Medulla oblongata (tissue), 1 donor: ENCODE results near the gene PPP1R37.
A peak's percentile ranks its signal among the peaks of the same experiment; 100 is the strongest.

ENCODE experiments used
- DNase-seq: peaks from one replicate; pipeline ENCODE4 v3.0.0-alpha.2; 2015; ENCODE audit errors: extremely low spot score

The PPP1R37 gene

DNA sequence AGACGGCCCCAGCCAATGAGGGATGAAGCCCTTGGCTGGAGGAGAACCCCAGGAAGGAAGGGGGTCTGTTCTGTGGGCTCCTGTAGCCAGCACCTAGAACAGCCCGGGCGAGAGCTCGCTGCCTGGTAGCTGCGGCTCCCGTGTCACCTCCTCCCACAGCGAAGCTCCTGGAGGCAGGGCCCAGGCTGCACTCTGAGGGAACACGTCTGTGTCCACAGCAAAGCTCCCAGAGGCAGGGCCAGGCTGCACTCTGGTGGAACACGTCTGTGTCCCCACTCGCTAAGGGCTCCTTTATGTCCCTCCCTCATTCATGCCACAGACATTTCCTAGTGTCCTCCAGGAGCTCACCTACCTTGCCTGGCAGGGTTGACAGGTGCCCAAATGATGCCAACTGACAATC, 76.6 kb downstream of the PPP1R37 start:
- no peak for DNase-seq

DNA sequence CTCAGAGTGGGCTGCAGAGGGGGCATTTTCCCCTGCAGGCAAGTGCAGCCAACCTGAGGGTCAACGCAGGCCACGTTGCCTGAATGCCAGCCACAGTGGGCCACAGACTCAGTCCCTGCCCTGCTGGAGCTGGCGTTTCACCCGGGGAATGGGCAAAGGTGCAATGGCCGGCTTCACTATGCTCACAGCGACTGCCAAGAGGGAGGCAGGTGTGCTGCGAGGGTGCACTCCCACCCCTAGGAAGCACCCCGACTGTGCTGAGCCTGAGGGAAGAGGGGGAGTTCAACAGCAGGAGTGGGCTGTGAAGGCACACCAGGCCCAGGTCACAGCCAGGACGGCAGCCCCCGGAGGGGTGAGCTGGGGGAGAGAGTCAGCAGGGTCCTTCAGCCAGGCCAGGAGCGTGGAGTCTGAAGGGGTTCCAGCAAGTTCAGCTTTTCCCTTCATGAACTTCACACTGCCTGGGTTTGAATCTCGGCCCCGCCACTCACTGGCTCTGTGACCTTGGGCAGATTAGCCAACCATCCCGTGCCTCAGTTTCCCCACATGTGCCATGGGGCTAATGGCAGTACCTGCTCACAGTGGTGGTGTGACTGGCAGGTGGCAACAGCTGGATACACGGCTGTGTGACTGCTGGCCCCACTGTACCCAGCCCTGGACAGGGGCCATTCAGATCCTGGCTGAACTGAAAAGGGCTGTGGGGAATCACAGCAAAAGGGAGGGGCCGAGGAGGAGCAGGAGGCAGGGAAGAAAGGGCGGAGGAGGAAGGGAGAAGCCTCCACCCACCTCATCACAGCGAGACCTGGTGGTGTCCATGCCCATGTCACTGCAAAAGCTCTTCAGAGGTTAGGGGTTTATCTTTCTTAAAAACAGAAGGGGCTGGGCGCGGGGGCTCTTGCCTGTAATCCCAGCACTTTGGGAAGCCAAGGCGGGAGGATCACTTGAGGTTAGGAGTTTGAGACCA, 77.4 kb downstream of the PPP1R37 start:
- no peak for DNase-seq

DNA sequence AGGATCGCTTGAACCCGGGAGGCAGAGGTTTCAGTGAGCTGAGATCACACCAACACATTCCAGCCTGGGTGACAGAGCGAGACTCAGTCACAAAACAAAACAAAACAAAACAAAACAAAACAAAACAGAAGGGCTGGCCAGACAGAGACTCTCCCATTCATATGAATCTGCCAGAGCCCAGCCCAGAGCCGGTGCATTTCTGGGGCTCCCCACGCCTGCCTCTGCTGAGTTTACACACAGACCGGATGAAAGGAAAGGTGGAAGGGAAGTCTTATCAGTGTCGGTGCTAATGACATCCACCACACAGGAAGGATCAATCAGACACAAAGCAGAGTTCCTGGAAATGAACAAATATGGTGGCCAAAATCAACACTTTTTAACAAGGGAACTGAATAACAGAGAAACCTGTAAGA, 78.2 kb downstream of the PPP1R37 start:
- DNase-seq = no peak

DNA sequence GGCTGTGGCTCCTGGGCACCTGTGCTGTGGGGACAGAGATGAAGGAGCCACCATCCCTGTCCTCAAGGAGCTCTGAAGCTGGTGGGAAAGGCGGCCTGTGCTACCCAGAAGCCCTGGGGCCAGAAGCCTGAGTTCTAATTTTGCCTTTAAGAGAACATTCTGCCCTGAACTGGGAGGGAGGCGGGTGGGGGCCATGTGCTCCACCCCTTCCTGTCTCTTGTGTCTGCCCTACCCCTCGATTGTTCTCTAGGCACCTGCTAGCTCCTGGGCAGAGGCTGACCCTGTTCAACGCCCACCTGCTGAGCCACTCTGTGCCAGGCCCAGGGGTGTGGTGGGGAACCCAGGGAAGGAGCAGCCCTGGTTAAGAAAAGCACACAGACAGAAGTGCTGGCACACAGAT, 79.2 kb downstream of the PPP1R37 start:
- no peak for DNase-seq

DNA sequence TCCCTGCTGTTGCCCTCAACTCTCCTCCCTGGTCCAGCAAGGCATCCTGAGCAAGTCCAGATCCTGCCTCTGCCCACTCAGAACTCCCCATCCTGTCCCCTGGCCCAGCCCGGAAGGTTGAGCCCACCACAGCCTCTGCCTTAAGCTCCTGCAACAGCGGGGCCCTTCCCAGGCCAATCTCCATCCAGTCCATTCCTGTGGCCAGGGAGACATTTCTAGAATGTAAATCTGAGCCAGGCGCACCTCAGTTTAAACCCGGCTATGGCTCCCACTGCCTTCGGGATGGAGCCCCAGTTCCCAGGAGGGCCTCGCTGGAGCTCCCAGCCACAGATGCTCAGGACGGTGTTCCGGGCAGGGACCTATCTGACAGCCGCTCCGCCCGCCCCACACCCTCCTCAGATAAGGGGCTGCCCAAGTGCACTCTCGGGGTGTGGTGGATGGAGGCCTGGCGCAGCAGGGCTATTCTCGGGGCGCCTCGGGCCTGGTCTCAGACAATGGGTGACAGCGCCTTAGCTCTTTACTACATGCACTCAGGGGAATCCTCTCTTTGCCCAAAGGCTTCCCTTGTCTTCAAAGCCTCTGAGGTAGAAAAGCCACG, 79.7 kb downstream of the PPP1R37 start:
- no peak for DNase-seq

DNA sequence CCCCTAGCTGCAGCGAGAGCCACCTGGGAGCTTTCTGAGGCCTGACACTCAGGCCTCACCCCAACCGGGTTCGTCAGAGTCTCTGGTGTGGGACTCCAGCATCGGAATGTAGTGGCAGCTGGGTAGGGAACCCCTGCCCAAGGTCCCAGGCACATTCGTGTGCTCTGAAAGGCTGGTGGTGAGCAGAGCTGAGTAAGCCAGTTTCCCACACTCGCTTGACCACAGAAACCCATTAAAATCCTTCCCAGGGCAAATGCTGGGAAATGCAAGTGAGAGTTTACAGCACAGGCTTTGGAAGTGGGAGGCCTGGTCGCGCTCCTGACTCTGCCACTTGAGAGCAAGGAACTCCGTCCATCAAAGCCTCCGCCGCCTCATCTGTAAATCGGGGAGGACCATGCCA, 80.8 kb downstream of the PPP1R37 start:
- no peak for DNase-seq

DNA sequence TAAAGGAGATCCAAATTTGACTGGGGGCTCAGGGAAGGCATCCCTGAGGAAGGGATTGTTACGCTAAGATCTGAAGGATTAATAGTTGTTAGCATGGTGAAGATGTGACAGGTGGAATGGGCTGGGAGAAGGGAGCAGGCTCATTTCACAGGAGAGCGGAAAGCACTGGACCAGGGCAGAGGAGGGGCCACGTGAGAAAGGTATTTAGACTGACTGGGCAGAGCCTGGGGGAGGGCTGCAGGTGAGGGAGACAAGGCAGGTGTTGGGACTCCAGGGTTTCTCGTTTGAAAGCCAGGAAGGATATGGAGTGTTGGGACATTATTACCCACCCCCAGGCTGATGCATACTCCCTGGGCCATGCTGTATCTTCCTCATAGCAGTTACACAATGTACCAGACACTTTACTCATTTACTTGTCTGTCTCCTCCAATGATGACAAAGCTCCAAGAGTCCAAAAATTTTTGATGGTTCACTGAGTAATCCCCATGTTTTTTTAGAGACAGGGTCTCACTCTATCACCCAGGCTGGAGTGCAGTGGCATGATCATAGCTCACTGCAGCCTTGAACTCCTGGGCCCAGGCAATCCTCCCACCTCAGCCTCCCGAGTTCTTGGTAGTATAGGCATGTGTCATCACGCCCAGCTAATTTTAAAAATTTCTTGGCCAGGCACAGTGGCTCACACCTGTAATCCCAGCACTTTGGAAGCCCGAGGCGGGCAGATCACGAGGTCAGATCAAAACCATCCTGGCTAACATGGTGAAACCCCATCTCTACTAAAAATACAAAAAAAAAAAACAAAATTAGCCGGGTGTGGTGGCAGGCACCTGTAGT, 82.8 kb downstream of the PPP1R37 start:
- no peak for DNase-seq

DNA sequence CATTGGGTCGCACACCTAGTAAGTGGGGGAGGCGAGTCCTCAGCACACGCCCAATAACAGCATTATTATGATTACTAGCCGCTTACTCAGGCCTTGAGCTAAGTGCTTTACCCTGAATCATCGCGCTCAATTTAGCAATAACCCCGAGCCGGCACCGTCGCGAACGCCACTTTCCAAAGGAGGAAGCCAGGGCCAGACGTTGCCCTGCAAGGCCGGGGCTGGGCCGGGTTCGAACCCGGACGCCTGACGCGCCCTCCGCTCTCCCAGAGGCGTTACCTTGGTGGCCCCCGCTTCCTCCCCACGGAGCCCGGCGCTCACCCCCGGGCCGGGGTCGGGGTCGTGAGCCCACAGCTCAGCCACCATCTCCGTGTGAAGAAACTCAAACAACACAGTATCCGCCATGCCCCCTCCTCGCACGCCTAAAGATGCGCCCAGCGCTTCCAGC, 84.9 kb downstream of the PPP1R37 start, which contains the start of gene TRAPPC6A:
Gene TRAPPC6A, minus strand, starts transcription at position 421 of the 445 bp plus-strand sequence. Its CDS starts 19 bp downstream, at position 402.
- no peak for DNase-seq

DNA sequence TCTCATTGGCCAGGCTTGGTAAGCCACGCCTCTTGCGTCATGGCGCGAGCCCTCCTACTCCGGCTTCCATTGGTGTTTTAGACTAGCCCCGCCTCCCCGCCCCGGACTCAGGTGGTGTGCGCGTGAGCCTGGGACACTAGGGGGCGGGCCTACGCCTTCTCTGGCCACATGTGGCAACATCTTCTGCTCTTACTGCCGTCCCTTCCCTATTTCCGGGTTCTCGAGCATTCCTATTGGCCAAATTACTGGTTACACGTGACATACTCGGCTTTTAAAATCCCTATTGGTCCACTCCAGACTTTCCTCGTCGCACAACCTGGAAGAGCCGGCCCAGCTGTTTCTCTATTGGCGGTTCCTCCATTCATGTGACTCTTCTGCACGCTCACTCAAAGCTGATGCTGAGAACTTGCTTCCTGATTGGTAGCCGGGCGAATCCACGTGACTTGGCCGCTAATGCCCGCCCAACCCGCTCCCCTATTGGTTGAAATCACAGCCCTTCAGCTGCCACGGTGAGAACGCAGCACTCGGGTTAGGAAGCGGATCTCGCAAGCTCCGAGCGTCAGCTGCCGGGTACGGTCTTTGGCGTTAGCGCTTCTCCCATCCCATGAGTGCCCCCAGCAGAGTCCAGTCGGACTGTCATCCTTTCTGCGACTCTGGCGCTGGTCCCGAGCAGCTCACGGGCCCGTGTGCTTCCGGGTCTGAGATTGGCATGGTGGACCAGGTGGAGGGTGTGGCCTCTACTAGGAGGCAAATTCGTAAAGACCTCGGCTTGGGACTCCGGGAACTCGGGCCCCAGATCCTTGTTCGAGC, 85.5 kb downstream of the PPP1R37 start, which contains the start of gene BLOC1S3:
Gene BLOC1S3, plus strand, starts transcription at position 523 of the 810 bp plus-strand sequence. CDS start 513 bp downstream, outside the sequence.
- peak; percentile 100 for DNase-seq

DNA sequence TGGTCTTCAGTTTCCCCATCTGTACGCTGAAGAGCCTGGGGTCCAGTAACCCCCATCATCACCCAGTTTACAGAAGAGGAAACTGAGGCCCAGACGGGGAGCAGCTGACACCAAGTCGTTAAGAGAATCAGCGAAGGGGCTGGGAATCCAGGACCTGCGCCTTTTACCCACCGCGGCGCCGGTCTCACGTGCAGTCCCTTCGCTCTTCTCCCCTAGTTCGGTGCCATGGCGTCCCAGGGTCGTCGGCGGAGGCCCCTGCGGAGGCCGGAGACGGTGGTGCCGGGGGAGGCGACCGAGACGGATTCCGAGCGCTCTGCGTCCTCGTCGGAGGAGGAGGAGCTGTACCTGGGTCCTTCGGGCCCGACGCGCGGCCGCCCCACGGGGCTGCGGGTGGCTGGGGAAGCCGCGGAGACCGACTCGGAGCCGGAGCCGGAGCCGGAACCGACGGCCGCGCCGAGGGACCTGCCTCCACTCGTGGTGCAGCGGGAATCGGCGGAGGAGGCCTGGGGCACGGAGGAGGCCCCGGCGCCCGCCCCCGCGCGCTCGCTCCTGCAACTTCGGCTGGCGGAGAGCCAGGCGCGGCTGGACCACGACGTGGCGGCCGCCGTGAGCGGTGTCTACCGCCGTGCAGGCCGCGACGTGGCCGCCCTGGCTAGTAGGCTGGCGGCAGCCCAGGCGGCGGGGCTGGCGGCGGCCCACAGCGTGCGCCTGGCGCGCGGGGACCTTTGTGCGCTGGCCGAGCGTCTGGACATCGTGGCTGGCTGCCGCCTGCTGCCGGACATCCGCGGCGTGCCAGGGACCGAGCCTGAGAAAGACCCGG, 86.3 kb downstream of the PPP1R37 start:
- DNase-seq = no peak

DNA sequence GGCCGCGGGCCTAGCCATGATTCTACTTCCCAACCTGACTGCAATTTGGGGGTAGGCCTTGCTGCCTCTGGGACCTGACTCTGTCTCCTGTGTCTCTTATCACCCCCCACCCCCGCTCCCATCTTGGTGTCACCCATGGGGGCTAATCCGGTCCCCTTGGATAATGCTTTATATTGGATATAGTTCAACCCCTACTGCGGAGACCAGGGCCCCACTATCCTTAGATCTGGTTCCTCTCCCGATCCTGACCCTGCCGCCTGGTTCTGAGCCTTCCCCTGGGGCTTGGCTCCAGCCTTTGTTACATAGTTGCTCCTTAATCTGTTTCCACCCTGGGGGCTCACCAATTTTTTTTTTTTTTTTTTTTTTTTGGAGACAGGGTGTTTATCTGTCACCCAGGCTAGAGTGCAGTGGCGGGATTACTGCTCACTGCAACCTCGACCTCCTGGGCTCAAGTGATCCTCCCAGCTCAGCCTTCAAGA, 87.0 kb downstream of the PPP1R37 start:
- DNase-seq = no peak

DNA sequence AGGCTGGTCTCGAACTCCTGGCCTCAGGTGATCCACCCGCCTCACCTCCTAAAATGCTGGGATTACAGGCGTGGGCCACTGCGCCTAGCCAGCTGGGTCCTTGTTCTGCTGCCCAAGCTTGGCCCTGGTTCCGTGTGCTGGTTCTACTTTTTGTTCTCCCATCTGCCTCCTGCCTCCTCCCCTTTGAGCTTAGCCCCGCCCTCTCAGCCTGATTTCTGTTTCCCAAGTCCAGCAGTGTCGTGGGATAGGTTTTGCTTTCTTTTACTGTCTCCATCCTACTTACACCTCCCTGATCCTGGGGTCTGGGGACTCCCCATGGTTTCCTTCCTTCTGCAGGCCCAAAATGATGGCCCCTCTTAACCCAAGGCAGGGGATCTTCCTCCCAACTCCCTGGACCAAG, 88.0 kb downstream of the PPP1R37 start:
- no peak for DNase-seq

DNA sequence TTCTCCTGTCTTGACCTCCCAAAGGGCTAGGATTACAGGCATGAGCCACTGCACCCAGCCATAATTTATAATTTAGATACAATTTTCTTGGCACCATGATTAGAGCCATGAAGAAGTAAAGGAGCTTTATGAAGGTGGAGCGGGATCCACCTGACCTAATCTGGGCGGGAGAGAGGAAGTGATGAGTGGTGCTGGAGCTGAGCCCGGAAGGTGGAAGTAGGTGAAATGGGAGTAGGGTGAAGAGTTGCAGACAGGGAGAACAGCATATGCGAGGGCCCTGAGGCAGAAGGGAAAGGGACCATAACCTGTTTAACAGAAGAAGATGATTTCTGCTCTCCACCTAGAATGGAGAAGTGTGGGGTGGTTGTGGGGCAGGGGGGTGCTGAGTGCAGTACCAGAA, 89.8 kb downstream of the PPP1R37 start:
- no peak for DNase-seq

DNA sequence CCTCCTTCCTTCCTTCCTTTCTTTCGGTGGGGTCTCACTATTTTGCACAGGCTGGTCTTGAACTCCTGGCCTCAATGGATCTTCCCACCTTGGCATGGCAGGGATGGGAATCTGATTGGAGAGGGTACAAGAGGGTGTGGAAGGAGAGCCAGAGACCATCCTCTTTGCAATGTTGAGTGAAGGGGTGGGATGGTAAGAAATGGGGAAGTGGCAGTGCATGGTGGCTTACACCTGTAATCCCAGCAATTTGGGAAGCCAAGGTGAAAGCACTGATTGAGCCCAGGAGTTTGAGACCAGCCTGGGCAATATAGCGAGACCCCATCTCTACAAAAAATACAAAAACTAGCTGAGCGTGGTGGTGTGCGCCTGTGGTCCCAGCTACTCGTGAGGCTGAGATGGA, 91.1 kb downstream of the PPP1R37 start:
- DNase-seq = no peak

DNA sequence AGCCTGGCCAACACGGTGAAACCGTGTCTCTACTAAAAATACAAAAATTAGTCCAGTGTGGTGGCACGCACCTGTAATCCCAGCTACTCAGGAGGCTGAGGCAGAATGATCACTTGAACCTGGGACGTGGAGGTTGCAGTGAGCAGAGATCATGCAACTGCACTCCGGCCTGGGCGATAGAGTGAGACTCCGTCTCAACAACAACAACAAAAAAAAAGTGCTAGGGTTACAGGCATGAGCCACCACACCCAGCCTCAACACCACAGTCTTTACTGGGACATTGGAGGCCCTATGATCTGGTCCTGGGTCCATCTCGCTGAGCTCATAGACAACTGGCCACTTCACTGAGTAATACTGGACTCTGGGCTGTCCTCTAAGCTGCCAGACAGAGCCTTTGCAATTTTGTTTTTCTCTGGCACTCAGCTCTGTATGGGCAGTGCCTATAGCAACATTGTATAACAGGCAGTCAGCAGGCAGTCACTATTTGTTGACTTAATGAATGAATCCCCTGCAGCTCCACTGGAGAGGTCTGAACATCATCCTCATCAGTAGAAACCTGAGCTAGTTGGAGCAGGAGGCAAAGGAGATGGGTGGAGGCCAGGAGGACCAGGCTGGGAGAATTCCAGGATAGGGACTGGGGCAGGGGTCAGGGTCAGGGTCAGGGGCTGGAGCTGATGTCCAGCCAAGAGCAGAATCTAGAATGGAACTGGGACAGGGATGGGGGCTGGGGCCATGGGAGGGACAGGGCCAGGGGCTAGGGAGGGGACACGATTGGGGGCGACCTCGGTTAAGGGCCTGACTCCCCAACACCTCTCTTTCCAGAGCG, 93.7 kb downstream of the PPP1R37 start:
- no peak for DNase-seq

DNA sequence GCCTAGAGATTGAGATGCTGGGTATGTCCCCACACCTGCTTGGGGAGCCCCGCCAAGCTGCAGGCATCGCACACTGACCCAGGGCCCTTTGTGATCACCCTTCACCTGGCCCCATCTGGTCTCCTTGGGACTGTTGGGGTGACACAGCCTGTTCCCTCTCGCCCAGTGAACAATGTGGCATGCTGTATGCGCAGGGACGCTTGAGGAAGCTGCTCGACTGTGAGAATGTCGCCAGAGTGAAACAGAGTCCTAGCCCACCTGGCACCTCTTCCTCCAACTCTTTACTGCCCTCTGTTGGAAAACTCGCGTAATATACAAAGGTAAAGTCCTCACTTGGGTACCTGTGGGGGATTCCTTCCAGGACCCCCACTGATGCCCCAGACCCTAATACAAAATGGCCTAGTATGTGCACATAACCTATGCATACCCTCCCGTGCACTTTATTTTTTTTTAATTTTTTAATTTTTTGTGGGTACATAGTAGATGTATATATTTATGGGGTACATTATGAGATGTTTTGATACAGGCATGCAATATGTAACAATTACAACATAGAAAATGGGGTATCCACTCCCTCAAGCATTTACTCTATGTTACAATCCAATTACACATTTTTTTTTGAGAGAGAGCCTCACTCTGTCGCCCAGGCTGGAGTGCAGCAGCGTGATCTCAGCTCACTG, 94.6 kb downstream of the PPP1R37 start:
- no peak for DNase-seq

DNA sequence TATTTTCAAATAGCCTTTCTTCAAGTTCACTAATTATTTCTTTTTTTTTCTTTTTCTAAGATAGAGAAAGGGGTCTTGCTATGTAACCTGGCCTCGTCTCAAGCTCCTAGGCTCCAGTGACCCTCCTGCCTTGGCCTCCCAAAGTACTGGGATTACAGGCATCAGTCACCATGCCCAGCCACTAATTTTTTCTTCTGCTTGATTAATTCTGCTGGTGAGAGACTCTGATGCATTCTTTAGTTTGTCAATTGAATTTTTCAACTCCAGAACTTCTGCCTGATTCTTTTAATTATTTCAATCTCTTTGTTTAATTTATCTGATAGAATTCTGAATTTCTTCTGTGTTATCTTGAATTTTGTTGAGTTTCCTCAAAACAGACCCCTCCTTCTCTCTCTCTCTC, 97.0 kb downstream of the PPP1R37 start:
- no peak for DNase-seq

DNA sequence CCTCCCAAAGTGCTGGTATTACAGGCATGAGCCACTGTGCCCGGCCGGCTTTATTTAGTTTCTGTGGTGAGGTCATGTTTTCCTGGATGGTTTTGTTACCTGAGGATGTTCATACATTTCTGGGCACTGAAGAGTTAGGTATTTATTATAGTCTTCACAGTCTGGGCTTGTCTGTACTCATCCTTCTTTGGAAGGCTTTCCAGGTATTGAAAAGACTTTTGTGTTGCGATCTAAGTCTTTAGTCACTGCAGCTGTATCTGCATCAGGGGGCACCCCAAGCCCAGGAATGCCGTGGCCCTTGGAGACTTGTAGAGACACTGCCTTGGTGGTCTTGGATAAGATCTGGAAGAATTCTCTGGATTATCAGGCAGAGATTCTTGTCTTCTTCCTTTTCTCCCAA, 98.4 kb downstream of the PPP1R37 start:
- no peak for DNase-seq

DNA sequence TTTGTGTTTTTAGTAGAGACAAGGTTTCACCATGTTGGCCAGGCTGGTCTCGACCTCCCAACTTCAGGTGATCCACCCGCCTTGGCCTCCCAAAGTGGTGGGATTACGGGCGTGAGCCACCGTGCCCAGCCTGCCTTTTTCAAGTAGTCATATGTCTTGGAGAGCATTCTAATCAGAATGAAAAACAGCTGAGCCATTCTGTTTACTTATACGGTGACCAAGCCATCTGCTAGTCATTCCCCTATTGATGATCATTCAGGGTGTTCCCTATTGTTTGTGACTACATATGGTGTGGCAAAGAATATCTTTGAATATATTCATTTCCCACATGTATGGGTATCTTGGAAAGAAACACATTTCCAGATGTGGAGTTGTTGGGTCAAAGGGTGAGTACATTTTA, 102.8 kb downstream of the PPP1R37 start:
- DNase-seq = no peak
